ENCODE measurements around the gene CNTLN.

The CNTLN gene

DNA sequence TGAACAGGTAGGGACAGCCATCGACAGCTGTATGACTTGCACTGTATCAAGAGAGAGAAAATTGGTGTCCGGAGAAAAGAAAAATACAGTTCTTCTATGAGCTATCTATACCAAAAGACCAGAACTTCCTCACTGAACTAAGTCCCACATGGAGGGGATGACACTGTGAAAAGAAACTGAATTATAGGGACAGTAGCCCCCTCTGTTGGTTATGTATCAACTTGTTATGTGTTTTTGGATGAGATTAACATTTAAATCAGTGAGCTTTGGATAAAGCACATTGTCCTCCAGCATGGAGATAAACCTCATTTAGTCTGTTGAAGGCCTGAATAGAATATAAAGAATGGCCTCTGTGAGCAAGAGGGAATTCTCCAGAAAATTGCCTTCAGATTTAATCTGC is 267.5 kb downstream of the CNTLN start:
- no peaks in the 10 kb centered on the region for H3K27me3 ChIP-seq (ENCODE audit: insufficient read depth, poor library complexity, severe bottlenecking)
- H3K27ac ChIP-seq (replicated peaks), result no peak overlapping the region
- TF ChIP-seq GABPA (IDR thresholded peaks at IDR 0.05; ENCODE audit: low read depth) (no peak), REST (IDR thresholded peaks at IDR 0.05; ENCODE audit: insufficient replicate concordance, low read depth) (no peak), SPI1 (IDR thresholded peaks at IDR 0.05; ENCODE audit: borderline replicate concordance, low read depth) (no peak), CTCF (IDR thresholded peaks at IDR 0.05; ENCODE audit: insufficient read depth, low read length) (no peak), POLR2AphosphoS5 (IDR thresholded peaks at IDR 0.05; ENCODE audit: low read depth) (no peak)
- DNase-seq (ENCODE audit: low read depth in 1 of 2, low spot score in 1 of 2), result peak in 1 of 2 experiments; percentile 1
- no peak overlapping the region for H3K4me3 ChIP-seq (replicated peaks; ENCODE audit: insufficient read depth, low read length)

GRCh38 chr9:17403539-17403938 is 268.7 kb downstream of the CNTLN start:
- Histone ChIP-seq H3K27ac (replicated peaks) (no peak overlapping the region), H3K27me3 (ENCODE audit: insufficient read depth, poor library complexity, severe bottlenecking) (no peaks in the 10 kb centered on the region), H3K4me3 (replicated peaks; ENCODE audit: insufficient read depth, low read length) (no peak overlapping the region)
- TF ChIP-seq REST (IDR thresholded peaks at IDR 0.05; ENCODE audit: insufficient replicate concordance, low read depth) (no peak), GABPA (IDR thresholded peaks at IDR 0.05; ENCODE audit: low read depth) (no peak), CTCF (IDR thresholded peaks at IDR 0.05; ENCODE audit: insufficient read depth, low read length) (no peak), POLR2AphosphoS5 (IDR thresholded peaks at IDR 0.05; ENCODE audit: low read depth) (no peak), SPI1 (IDR thresholded peaks at IDR 0.05; ENCODE audit: borderline replicate concordance, low read depth) (no peak)
- DNase-seq (ENCODE audit: low read depth in 1 of 2, low spot score in 1 of 2), result no peak

DNA sequence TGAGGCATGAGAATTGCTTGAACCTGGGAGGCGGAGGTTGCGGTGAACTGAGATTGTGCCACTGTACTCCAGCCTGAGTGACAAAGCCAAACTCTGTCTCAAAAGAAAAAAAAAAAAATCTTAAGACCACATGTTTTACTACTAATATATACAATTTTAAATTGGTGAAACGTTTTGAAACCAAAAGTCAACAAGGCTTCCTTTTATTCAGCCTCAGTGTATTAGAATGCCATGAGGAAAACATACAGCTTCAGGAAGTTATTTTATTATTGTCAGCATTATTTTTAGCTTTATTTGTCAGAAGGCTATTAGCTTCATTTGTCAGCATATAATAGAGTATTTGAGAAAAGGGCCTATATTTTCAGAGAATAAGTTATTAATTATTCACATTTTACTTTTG is 280.1 kb downstream of the CNTLN start:
- Histone ChIP-seq H3K27ac (replicated peaks) (no peak overlapping the region), H3K27me3 (ENCODE audit: insufficient read depth, poor library complexity, severe bottlenecking) (no peaks in the 10 kb centered on the region), H3K4me3 (replicated peaks; ENCODE audit: insufficient read depth, low read length) (no peak overlapping the region)
- TF ChIP-seq GABPA (IDR thresholded peaks at IDR 0.05; ENCODE audit: low read depth) (no peak), REST (IDR thresholded peaks at IDR 0.05; ENCODE audit: insufficient replicate concordance, low read depth) (no peak), CTCF (IDR thresholded peaks at IDR 0.05; ENCODE audit: insufficient read depth, low read length) (no peak), SPI1 (IDR thresholded peaks at IDR 0.05; ENCODE audit: borderline replicate concordance, low read depth) (no peak), POLR2AphosphoS5 (IDR thresholded peaks at IDR 0.05; ENCODE audit: low read depth) (no peak)
- DNase-seq (ENCODE audit: low read depth in 1 of 2, low spot score in 1 of 2), result no peak
